Peyer's patch (tissue), 4 donors: ENCODE results near the gene GPR142.

Experiments used
- CTCF ChIP-seq, 6 experiments: fragments of 450-650 bp in 4 of 6; fragments of 200-600 bp in 2 of 6; sonication (generic) in 1 of 6; IDR thresholded peaks; one replicate each; pipeline ENCODE4 v1.5.1; 2017 to 2019; ENCODE audit warnings: antibody characterized with exemption in 6 of 6, mild to moderate bottlenecking in 3 of 6, moderate library complexity in 1 of 6
- POLR2A ChIP-seq, 2 donors: fragments of 450-650 bp; IDR thresholded peaks; one replicate each; pipeline ENCODE4 v1.5.1; 2017; ENCODE audit warnings: antibody characterized with exemption in 2 of 2, mild to moderate bottlenecking in 2 of 2, moderate library complexity in 2 of 2

- no peak for TF ChIP-seq CTCF (IDR thresholded peaks at IDR 0.05)
- TF ChIP-seq POLR2A (IDR thresholded peaks at IDR 0.05), result no peak
These were observed 27.1 kb downstream of the GPR142 start for GRCh38 chr17:74394275-74394950.
